ENCODE results near the gene COL17A1. TPM values are rescaled to one million over a fixed set of nuclear protein-coding genes. Genes with fewer than 3 reads are reported as not detected.

The COL17A1 gene
- total RNA-seq, 1 experiment from 2014 or later, result 3.5 TPM

GRCh38 chr10:104096692-104097091 is 11.0 kb upstream of the COL17A1 start:
- no peak for TF ChIP-seq RAD21 (IDR thresholded peaks at IDR 0.05; ENCODE audit: low read depth)
- no peak for TF ChIP-seq ATF3 (IDR thresholded peaks at IDR 0.05)
- TF ChIP-seq POLR2AphosphoS5 (IDR thresholded peaks at IDR 0.05; ENCODE audit: low read depth, low read length), result no peak
- CTCF ChIA-PET, result no interaction called here
- POLR2A ChIA-PET, result no interaction called here
- RAD21 ChIA-PET (ENCODE audit: low non-redundant PET in 1 of 2, low total read pairs in 2 of 2, uncharacterized antibody in 2 of 2, unreplicated experiment in 2 of 2), result no interaction called here
- no peaks in the 10 kb centered on the region for H4K20me1 ChIP-seq (ENCODE audit: insufficient read depth)
- peaks cover 3 to 34% of the 10 kb centered on the region in 2 experiments; a peak in 3 of 4 replicates for H3K4me1 ChIP-seq (ENCODE audit: control insufficient read depth in 1 of 2, insufficient read depth in 2 of 2, low read length in 2 of 2)
- no peaks in the 10 kb centered on the region for H3K9me2 ChIP-seq (ENCODE audit: insufficient read depth)
- DNase-seq (ENCODE audit: low read depth, low spot score) (no peak), ATAC-seq (no peak)
- peaks cover 0 to 16% of the 10 kb centered on the region in 2 experiments; a peak in 1 of 4 replicates for H3K9me3 ChIP-seq (ENCODE audit: control insufficient read depth in 1 of 2, insufficient read depth in 1 of 2, low read depth in 1 of 2, low read length in 2 of 2)
- intact Hi-C loops (cut with micrococcal nuclease), result no loop called here
- no peaks in the 10 kb centered on the region for H3K79me2 ChIP-seq (ENCODE audit: insufficient read depth, low read length)
- peaks cover 0 to 16% of the 10 kb centered on the region in 2 experiments; a peak in 1 of 4 replicates for H3K36me3 ChIP-seq (ENCODE audit: control insufficient read depth in 1 of 2, insufficient read depth in 2 of 2, low read length in 2 of 2)
- no peak overlapping the region for H3K4me3 ChIP-seq (replicated peaks in 1 of 2; ENCODE audit: low read depth in 1 of 2, low read length in 2 of 2)
- no peak overlapping the region for H3K9ac ChIP-seq (ENCODE audit: low read length)
- no peaks in the 10 kb centered on the region for H3K27me3 ChIP-seq (ENCODE audit: insufficient read depth, low read length)
- no peak overlapping the region for H3K27ac ChIP-seq (ENCODE audit: low read depth, low read length)
- no peak overlapping the region for H3K4me2 ChIP-seq (ENCODE audit: low read length)
- no TSS peak for BruUV-seq (replicated peaks)
- peak overlapping the region; percentile 34 for H2AFZ ChIP-seq (ENCODE audit: low read depth, low read length, poor library complexity, severe bottlenecking)

- peak overlapping the region; percentile 34; the same call in 1 of the 2 replicates for H3K4me2 ChIP-seq (ENCODE audit: low read length)
- H3K4me3 ChIP-seq (replicated peaks in 1 of 2; ENCODE audit: low read depth in 1 of 2, low read length in 2 of 2), result peak overlapping the region in 1 of 2 experiments; percentile 3; a peak in 1 of 4 replicates
- ChIA-PET RAD21 (ENCODE audit: low non-redundant PET in 1 of 2, low total read pairs in 2 of 2, uncharacterized antibody in 2 of 2, unreplicated experiment in 2 of 2) (no interaction called here), CTCF (interaction anchor here (1.1 kb wide), 1 partner anchor 29 kb away, joined by 3 read pairs; the partner anchor contains the start of gene SFR1), POLR2A (no interaction called here)
- DNase-seq (ENCODE audit: low read depth, low spot score) (no peak), ATAC-seq (no peak)
- no peaks in the 10 kb centered on the region for H3K79me2 ChIP-seq (ENCODE audit: insufficient read depth, low read length)
- H4K20me1 ChIP-seq (ENCODE audit: insufficient read depth), result no peaks in the 10 kb centered on the region
- no peak overlapping the region for H3K9ac ChIP-seq (ENCODE audit: low read length)
- peaks cover 3 to 27% of the 10 kb centered on the region in 2 experiments; a peak in 3 of 4 replicates for H3K4me1 ChIP-seq (ENCODE audit: control insufficient read depth in 1 of 2, insufficient read depth in 2 of 2, low read length in 2 of 2)
- no peak; the same call in 1 of the 2 replicates for TF ChIP-seq CBX3 (IDR thresholded peaks at IDR 0.05; ENCODE audit: low read depth)
- no peak for TF ChIP-seq TCF7L2 (IDR thresholded peaks at IDR 0.05; ENCODE audit: borderline replicate concordance, extremely low read depth, insufficient read depth, insufficient read length)
- no peak for TF ChIP-seq ZNF274 (IDR thresholded peaks at IDR 0.05; ENCODE audit: low read depth, low read length)
- TF ChIP-seq SIN3A (IDR thresholded peaks at IDR 0.05; ENCODE audit: low read depth), result no peak
- TF ChIP-seq YY1 (IDR thresholded peaks at IDR 0.05; ENCODE audit: extremely low read depth, insufficient replicate concordance, low read depth, low read length), result no peak
- TF ChIP-seq ZFX (IDR thresholded peaks at IDR 0.05), result no peak
- no peak for TF ChIP-seq ATF3 (IDR thresholded peaks at IDR 0.05)
- no peak for TF ChIP-seq MAX (IDR thresholded peaks at IDR 0.05)
- TF ChIP-seq RAD21 (IDR thresholded peaks at IDR 0.05; ENCODE audit: low read depth), result no peak
- TF ChIP-seq EZH2phosphoT487 (IDR thresholded peaks at IDR 0.05; ENCODE audit: borderline replicate concordance), result no peak
- no peak for TF ChIP-seq ELF1 (IDR thresholded peaks at IDR 0.05; ENCODE audit: borderline replicate concordance, low read depth)
- no peak for TF ChIP-seq EZH2 (IDR thresholded peaks at IDR 0.05)
- no peak for TF ChIP-seq SP1 (IDR thresholded peaks at IDR 0.05; ENCODE audit: low read depth)
- no peak for TF ChIP-seq JUND (IDR thresholded peaks at IDR 0.05)
- TF ChIP-seq CEBPB (IDR thresholded peaks at IDR 0.05; ENCODE audit: low read depth), result no peak
- no peak for TF ChIP-seq SRF (IDR thresholded peaks at IDR 0.05; ENCODE audit: low read depth)
- TF ChIP-seq EGR1 (IDR thresholded peaks at IDR 0.05; ENCODE audit: low read depth), result no peak
- H3K36me3 ChIP-seq (ENCODE audit: control insufficient read depth in 1 of 2, insufficient read depth in 2 of 2, low read length in 2 of 2), result peaks cover 0 to 16% of the 10 kb centered on the region in 2 experiments; a peak in 1 of 4 replicates
- H3K27ac ChIP-seq (ENCODE audit: low read depth, low read length), result peak overlapping the region; percentile 57; the same call in 1 of the 2 replicates
- peaks cover 0 to 24% of the 10 kb centered on the region in 2 experiments; a peak in 1 of 4 replicates for H3K9me3 ChIP-seq (ENCODE audit: control insufficient read depth in 1 of 2, insufficient read depth in 1 of 2, low read depth in 1 of 2, low read length in 2 of 2)
- peak overlapping the region; percentile 37 for H2AFZ ChIP-seq (ENCODE audit: low read depth, low read length, poor library complexity, severe bottlenecking)
- intact Hi-C loops (cut with micrococcal nuclease), result no loop called here
- H3K9me2 ChIP-seq (ENCODE audit: insufficient read depth), result no peaks in the 10 kb centered on the region
- no TSS peak for BruUV-seq (replicated peaks)
- no peaks in the 10 kb centered on the region for H3K27me3 ChIP-seq (ENCODE audit: insufficient read depth, low read length)
These were observed 7.1 kb upstream of the COL17A1 start for GRCh38 chr10:104092749-104093148.
